Aorta (tissue), 5 donors: ENCODE data around the gene CPVL. TPM values are rescaled to one million over a fixed set of nuclear protein-coding genes. Genes with fewer than 3 reads are reported as not detected.
A peak's percentile ranks its signal among the peaks of the same experiment; 100 is the strongest.

ENCODE experiments used
- ATAC-seq: fragments of 200-7000 bp; cut with Tn5 transposase; one replicate; pipeline ENCODE4 v1.9.1; 2022; ENCODE audit warnings: moderate library complexity; ENCODE audit not compliant: low FRiP score
- DNase-seq, 2 donors: peaks; one replicate each; pipeline ENCODE4 v3.0.0-alpha.2; 2020
- H3K27ac ChIP-seq, 2 donors: one replicate each; pipeline ENCODE4 v1.5.1; 2013; ENCODE audit warnings: low read length in 2 of 2, mild to moderate bottlenecking in 2 of 2, moderate library complexity in 2 of 2, control low read depth in 1 of 2, inconsistent platforms in 1 of 2, low read depth in 1 of 2
- H3K27me3 ChIP-seq, 2 donors: one replicate each; pipeline ENCODE4 v1.6.1; 2013; ENCODE audit warnings: control low read depth in 1 of 2, low read length in 1 of 2, mild to moderate bottlenecking in 1 of 2, moderate library complexity in 1 of 2; ENCODE audit not compliant: insufficient read depth in 2 of 2, control insufficient read depth in 1 of 2
- H3K36me3 ChIP-seq, 2 donors: one replicate each; pipeline ENCODE4 v1.6.1; 2013; ENCODE audit warnings: control low read depth in 1 of 2, low read length in 1 of 2, mild to moderate bottlenecking in 1 of 2; ENCODE audit not compliant: insufficient read depth in 2 of 2, control insufficient read depth in 1 of 2
- H3K4me1 ChIP-seq, 2 donors: one replicate each; pipeline ENCODE4 v1.6.1; 2013; ENCODE audit warnings: low read length in 2 of 2, control low read depth in 1 of 2, mild to moderate bottlenecking in 1 of 2, moderate library complexity in 1 of 2; ENCODE audit not compliant: insufficient read depth in 2 of 2, control insufficient read depth in 1 of 2
- H3K4me3 ChIP-seq, 2 donors: one replicate each; pipeline ENCODE4 v1.5.1; 2013; ENCODE audit warnings: low read length in 2 of 2, control low read depth in 1 of 2, mild to moderate bottlenecking in 1 of 2
- H3K9me3 ChIP-seq: one replicate; pipeline ENCODE4 v1.6.1; 2013; ENCODE audit warnings: mild to moderate bottlenecking, low read length; ENCODE audit not compliant: control insufficient read depth
- WGBS, 2 donors: extraction: QIAGEN DNeasy Blood & Tissue Kit; methylation state at CpG; one replicate each; pipeline ENCODE4 v1.1.7; 2013; 5-methylcytosine and 5-hydroxymethylcytosine counted together
- intact Hi-C, 2 donors: fragments of 100-400 bp; cut with DNase I; formaldehyde crosslinking; loops; one replicate each; pipeline versions ENCODE4 v1.14.2 to v1.15.0; 2022
- long read RNA-seq, 2 donors: library from polyadenylated mRNA; unstranded; transcript quantifications; one replicate each; pipeline ENCODE4 v2.0.0, GENCODE V29; 2020 to 2021
- polyA plus RNA-seq, 2 donors: library from polyadenylated mRNA; stranded (reverse); fragments of 200-250 nt; gene quantifications; one replicate each; pipeline ENCODE4 v1.2.3, GENCODE V29; 2013
- total RNA-seq, 2 donors: library from RNA; stranded (reverse); fragmentation: NEBNext Ultra II Directional; extraction: Animal tissue kit (Norgen Biotek cat#: 25700); gene quantifications; one replicate each; pipeline ENCODE4 v1.2.1, GENCODE V29; 2021
- donor health status: healthy with polysubstance abuse.
- donor health status: Bipolar disorder and iron deficiency.
- donor health status: DM: no; HTN: no; CAD: no.
- donor health status: DM: no; HTN: no; CAD: no.
- donor health status: DM: yes; HTN: yes; CAD: no.

The CPVL gene
- total RNA-seq: 10 to 100 TPM; 20.6 to 50.2 TPM
- polyA plus RNA-seq: 10 to 100 TPM in 1 of 2 donors, 1 to 10 TPM in 1; 2.7 to 27.9 TPM
- long read RNA-seq, donor 1, transcript CPVL-201 (13 exons, 2,091 nt): major isoform, 99 of 118 reads
- long read RNA-seq, donor 1, partial matches to known transcripts: 7 of 118 reads
- long read RNA-seq, donor 1, other reads (novel, unspliced or antisense): 10 of 118 reads
- long read RNA-seq, donor 2, transcript CPVL-201 (13 exons, 2,091 nt): major isoform, 30 of 63 reads
- long read RNA-seq, donor 2, partial matches to known transcripts: 1 of 63 reads
- long read RNA-seq, donor 2, other reads (novel, unspliced or antisense): 31 of 63 reads

DNA sequence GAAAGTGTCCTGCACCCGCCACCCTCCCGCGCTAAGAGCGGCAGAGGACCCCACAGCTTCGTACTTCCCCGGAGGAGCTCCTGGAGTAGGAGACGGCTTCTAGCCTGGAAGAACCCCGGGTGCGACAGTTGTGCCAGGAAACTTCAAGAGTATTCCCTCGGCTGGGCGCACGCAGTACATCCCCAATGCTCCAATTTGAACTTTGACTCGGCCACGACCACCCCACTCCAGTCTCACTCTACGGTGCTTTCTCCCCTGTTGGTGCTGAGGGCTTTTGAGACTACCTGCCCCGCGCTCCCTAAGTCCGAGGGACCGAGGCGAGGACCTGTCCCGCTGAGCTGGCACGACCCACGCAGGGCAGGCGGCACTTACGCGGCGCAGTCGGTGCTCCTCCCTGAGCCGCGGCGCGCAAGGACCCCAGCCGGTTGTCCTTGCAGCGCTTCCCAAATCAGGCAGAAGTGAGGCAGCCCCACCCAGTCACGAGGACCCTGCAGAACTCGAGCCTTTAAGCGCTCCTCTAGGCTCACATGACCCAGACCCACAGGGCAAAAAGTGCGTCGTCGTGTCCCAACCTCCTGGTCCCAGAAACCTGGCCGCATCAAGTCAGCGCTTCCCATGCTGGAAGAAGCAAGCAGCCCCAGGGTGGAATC, at the start of gene CPVL:
TSS of gene CPVL (minus strand) at position 481 of the 650 bp plus-strand sequence. CDS start 25,476 bp downstream, outside the sequence.
- peak; percentile 80 to 89 for DNase-seq
- Histone ChIP-seq H3K4me3 (no peak within 1 kb of the TSS), H3K27ac (no peak within 1 kb of the TSS), H3K9me3 (no peaks in the 10 kb centered on the region), H3K4me1 (no peaks in the 10 kb centered on the region), H3K27me3 (peaks cover 0 to 1% of the 10 kb centered on the region in 2 donors), H3K36me3 (no peaks in the 10 kb centered on the region)
- peak; percentile 72 for ATAC-seq
- intact Hi-C loops: no loop called here
- 1 to 2% methylated on average over 42 of the region's 42 CpGs for WGBS, 2 donors

DNA sequence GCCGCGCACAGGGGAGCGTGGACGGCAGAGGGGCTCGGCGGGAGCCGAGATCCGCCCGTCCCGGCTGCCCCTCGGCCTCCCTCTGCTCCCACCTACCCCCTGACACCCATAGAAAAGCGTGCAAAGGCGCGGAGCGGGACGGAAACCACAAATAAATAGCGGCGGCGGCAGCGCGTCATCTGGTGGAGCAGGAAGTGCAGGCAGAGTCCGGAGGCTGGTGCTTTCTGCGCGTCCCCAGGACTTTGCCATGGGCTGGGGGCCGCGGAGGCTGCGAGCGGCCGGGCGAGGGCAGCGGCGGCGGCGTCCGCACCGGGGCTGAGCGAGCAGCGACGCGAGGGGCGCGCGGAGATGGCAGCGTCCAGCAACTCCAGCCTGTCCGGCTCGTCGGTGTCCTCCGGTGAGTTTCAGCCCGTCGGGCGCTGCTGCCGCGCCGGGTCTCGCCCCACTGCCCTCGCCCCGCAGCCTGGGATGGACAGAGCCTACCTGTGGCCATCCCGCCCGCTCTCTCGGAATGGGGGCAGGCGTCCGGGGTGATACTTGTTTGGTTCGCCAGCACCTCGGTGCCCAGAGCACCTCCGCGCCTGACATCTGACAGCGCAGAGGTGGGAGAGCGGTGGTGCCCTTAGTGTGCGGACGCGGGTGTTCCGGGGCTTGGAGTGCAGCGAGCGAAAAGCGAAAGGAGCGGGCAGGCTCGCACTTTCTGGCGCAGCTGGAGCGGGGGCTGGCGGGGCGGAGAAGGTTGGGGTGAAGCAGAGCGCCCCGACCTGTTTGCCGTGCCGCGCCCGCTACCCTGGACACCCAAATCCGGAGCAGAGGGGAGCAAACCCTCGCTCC, 48.5 kb upstream of the CPVL start, which contains the start of gene CHN2:
TSS of gene CHN2 (plus strand) at position 182 of the 834 bp plus-strand sequence.
- 1% methylated on average over 72 to 89 of the region's 89 CpGs for WGBS, 2 donors

GRCh38 chr7:29194206-29194593, 47.9 kb upstream of the CPVL start:
- DNase-seq (peak; percentile 50 to 80), ATAC-seq (peak; percentile 21)
- whole genome bisulfite sequencing, 2 donors: 2 to 3% methylated on average over 18 to 40 of the region's 40 CpGs
- intact Hi-C loops: loop anchor here in 1 of 2 donors (5.0 kb wide), 1 partner anchor 213 kb away; no protein-coding TSS in a partner anchor
- Histone ChIP-seq H3K36me3 (no peaks in the 10 kb centered on the region), H3K27me3 (no peaks in the 10 kb centered on the region), H3K9me3 (no peaks in the 10 kb centered on the region), H3K4me3 (peak overlapping the region; percentile 14 to 66), H3K4me1 (no peaks in the 10 kb centered on the region), H3K27ac (no peak overlapping the region)

More for the DNA sequence above, 48.5 kb upstream of the CPVL start, which contains the start of gene CHN2:
- no peak within 1 kb of the TSS for H3K27ac ChIP-seq
- H3K4me1 ChIP-seq: no peaks in the 10 kb centered on the region
- no peaks in the 10 kb centered on the region for H3K27me3 ChIP-seq
- no peaks in the 10 kb centered on the region for H3K9me3 ChIP-seq
- intact Hi-C loops: loop anchor here in 1 of 2 donors (5.0 kb wide), 1 partner anchor 212 kb away; no protein-coding TSS in a partner anchor
- H3K36me3 ChIP-seq: no peaks in the 10 kb centered on the region
- H3K4me3 ChIP-seq: peak within 1 kb of the TSS; percentile 14 to 66
- peak; percentile 81 to 85 for DNase-seq
- ATAC-seq: peak; percentile 68

GRCh38 chr7:29193316-29194205, 47.2 kb upstream of the CPVL start:
- Histone ChIP-seq H3K27me3 (no peaks in the 10 kb centered on the region), H3K27ac (no peak overlapping the region), H3K9me3 (no peaks in the 10 kb centered on the region), H3K36me3 (no peaks in the 10 kb centered on the region), H3K4me3 (no peak overlapping the region), H3K4me1 (no peaks in the 10 kb centered on the region)
- DNase-seq (no peak), ATAC-seq (no peak)
- intact Hi-C loops: loop anchor here in 1 of 2 donors (5.0 kb wide), 1 partner anchor 214 kb away; no protein-coding TSS in a partner anchor
- WGBS, 2 donors: 39 to 40% methylated on average over 26 of the region's 26 CpGs

GRCh38 chr7:29192811-29193210, 46.5 kb upstream of the CPVL start:
- no peak overlapping the region for H3K4me3 ChIP-seq
- whole genome bisulfite sequencing, 2 donors: 94% methylated on average over 8 of the region's 8 CpGs
- intact Hi-C loops: loop anchor here in 1 of 2 donors (5.0 kb wide), 1 partner anchor 214 kb away; no protein-coding TSS in a partner anchor

GRCh38 chr7:29192323-29192722, 46.0 kb upstream of the CPVL start:
- WGBS, 2 donors: 90 to 96% methylated on average over 1 of the region's 1 CpG
- no peaks in the 10 kb centered on the region for H3K4me1 ChIP-seq
- ATAC-seq (no peak), DNase-seq (no peak)
- H3K27ac ChIP-seq: no peak overlapping the region
- H3K4me3 ChIP-seq: no peak overlapping the region
- H3K27me3 ChIP-seq: no peaks in the 10 kb centered on the region
- intact Hi-C loops: loop anchor here in 1 of 2 donors (5.0 kb wide), 1 partner anchor 215 kb away; no protein-coding TSS in a partner anchor
- H3K36me3 ChIP-seq: no peaks in the 10 kb centered on the region
- no peaks in the 10 kb centered on the region for H3K9me3 ChIP-seq

More at GRCh38 chr7:29192811-29193210, 46.5 kb upstream of the CPVL start:
- Histone ChIP-seq H3K9me3 (no peaks in the 10 kb centered on the region), H3K4me1 (no peaks in the 10 kb centered on the region), H3K36me3 (no peaks in the 10 kb centered on the region), H3K27ac (no peak overlapping the region), H3K27me3 (no peaks in the 10 kb centered on the region)
- DNase-seq: no peak
- ATAC-seq: no peak

GRCh38 chr7:29190349-29191045, 44.2 kb upstream of the CPVL start:
- intact Hi-C loops: loop anchor here in 1 of 2 donors (5.0 kb wide), 1 partner anchor 217 kb away; no protein-coding TSS in a partner anchor
- no peaks in the 10 kb centered on the region for H3K27me3 ChIP-seq
- no peaks in the 10 kb centered on the region for H3K36me3 ChIP-seq
- H3K9me3 ChIP-seq: no peaks in the 10 kb centered on the region
- no peak overlapping the region for H3K27ac ChIP-seq
- no peak for DNase-seq
- ATAC-seq: no peak
- WGBS, 2 donors: 77 to 83% methylated on average over 5 of the region's 5 CpGs
- H3K4me1 ChIP-seq: no peaks in the 10 kb centered on the region
- H3K4me3 ChIP-seq: no peak overlapping the region
